ENCODE measurements around the gene THUMPD1. TPM values are rescaled to one million over a fixed set of nuclear protein-coding genes. Genes with fewer than 3 reads are reported as not detected.
A peak's percentile ranks its signal among the peaks of the same experiment; 100 is the strongest.

THUMPD1 gene
- total RNA-seq, 4 donors from 2014 or later: 26.5 to 58.0 (median 44.1) TPM

DNA sequence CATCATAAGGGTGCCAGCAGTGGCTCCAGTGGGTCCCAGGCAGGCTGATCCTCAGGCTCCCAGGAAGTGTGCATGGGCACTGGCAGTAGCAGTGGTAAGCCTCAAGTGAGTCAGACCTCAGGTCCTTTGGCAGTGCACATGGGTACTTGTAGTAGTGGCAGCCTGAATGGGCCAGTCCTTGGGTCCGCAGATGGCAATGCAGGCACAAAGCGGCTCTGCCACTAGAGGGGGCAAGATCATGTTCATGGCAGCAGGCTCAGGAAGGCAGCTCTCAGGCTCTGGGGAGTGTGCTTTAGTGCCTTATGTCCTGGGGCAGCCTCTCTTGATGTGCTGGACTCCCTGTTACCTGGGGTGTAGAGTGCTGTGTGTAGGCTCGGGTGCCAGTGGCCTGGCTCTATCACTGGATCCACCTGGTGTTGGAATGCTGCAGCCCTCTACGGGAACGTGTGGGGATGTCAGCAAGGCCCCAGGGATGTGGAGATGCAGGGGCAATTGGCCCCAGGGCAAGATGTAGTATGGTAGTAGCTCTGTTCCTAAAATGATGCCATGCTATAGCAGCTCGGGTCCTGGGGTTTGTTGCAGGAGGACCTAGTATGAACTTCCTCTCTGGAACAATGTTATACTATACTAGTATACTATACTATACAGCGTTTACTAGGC is 33.2 kb upstream of the THUMPD1 start:
- no peak overlapping the region for H3K4me3 ChIP-seq
- 70 to 75% methylated on average over 3 of the region's 7 CpGs for WGBS, 2 donors
- H3K27ac ChIP-seq: no peak overlapping the region
- peaks cover 0 to under 1% (median 0%) of the 10 kb centered on the region in 3 donors for H3K36me3 ChIP-seq
- intact Hi-C loops (cut with DNase I): no loop called here
- no peaks in the 10 kb centered on the region for H3K4me1 ChIP-seq
- TF ChIP-seq POLR2A (IDR thresholded peaks at IDR 0.05): no peak
- TF ChIP-seq, protein P1, sequence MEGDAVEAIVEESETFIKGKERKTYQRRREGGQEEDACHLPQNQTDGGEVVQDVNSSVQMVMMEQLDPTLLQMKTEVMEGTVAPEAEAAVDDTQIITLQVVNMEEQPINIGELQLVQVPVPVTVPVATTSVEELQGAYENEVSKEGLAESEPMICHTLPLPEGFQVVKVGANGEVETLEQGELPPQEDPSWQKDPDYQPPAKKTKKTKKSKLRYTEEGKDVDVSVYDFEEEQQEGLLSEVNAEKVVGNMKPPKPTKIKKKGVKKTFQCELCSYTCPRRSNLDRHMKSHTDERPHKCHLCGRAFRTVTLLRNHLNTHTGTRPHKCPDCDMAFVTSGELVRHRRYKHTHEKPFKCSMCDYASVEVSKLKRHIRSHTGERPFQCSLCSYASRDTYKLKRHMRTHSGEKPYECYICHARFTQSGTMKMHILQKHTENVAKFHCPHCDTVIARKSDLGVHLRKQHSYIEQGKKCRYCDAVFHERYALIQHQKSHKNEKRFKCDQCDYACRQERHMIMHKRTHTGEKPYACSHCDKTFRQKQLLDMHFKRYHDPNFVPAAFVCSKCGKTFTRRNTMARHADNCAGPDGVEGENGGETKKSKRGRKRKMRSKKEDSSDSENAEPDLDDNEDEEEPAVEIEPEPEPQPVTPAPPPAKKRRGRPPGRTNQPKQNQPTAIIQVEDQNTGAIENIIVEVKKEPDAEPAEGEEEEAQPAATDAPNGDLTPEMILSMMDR (IDR thresholded peaks at IDR 0.05): peak; percentile 17 to 65 (median 34)
- DNase-seq: no peak
- no peaks in the 10 kb centered on the region for H3K27me3 ChIP-seq
- no peaks in the 10 kb centered on the region for H3K9me3 ChIP-seq

DNA sequence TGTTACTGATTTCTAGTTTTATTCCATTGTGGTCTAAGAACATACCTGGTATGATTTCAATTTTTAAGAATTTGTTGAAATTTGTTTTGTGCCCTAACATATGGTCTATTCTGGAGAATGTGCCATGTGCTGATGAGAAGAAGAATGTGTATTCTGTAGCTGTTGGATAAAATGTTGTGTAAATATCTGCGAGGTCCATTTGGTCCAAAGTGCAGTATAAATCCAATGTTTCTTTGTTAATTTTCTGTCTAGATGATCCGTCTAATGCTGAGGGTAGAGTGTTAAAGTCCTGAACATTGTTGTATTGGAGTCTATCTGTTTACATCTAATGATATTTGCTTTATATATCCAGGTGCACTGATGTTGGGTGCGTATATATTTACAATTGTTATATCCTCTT is 32.1 kb upstream of the THUMPD1 start:
- whole genome bisulfite sequencing, 2 donors: 81 to 91% methylated on average over 3 of the region's 3 CpGs
- Histone ChIP-seq H3K27ac (no peak overlapping the region), H3K4me1 (no peaks in the 10 kb centered on the region), H3K4me3 (no peak overlapping the region), H3K9me3 (no peaks in the 10 kb centered on the region), H3K27me3 (no peaks in the 10 kb centered on the region), H3K36me3 (no peaks in the 10 kb centered on the region)
- no peak for DNase-seq
- intact Hi-C loops (cut with DNase I): no loop called here
- TF ChIP-seq, protein P1 (IDR thresholded peaks at IDR 0.05): no peak
- TF ChIP-seq POLR2A (IDR thresholded peaks at IDR 0.05): no peak

DNA sequence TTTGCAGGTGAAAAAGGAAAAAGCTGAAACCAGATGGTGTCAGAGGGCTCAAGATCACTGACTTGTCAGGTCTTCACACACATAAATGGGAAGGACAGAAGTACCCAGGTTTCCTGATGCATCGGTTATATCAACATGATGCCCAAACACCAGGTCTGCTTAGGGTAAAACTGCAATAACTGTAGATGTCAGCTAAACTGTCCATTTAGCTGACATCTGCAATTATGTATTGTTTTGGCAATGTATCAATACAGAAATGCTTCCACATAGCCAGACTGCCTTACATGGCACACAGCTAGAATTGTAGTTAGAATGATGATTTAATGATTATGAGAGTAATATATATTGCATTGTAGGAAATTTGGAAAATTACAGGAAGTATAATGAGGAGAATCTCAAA is 27.2 kb upstream of the THUMPD1 start:
- Histone ChIP-seq H3K36me3 (no peaks in the 10 kb centered on the region), H3K27me3 (no peaks in the 10 kb centered on the region), H3K4me1 (peaks cover 0 to 12% (median 0%) of the 10 kb centered on the region in 3 donors), H3K4me3 (no peak overlapping the region), H3K27ac (no peak overlapping the region), H3K9me3 (no peaks in the 10 kb centered on the region)
- intact Hi-C loops (cut with DNase I): no loop called here
- WGBS, 2 donors: 40 to 85% methylated on average over 1 of the region's 1 CpG
- no peak for DNase-seq
- TF ChIP-seq, protein P1 (IDR thresholded peaks at IDR 0.05): no peak
- TF ChIP-seq POLR2A (IDR thresholded peaks at IDR 0.05): no peak

DNA sequence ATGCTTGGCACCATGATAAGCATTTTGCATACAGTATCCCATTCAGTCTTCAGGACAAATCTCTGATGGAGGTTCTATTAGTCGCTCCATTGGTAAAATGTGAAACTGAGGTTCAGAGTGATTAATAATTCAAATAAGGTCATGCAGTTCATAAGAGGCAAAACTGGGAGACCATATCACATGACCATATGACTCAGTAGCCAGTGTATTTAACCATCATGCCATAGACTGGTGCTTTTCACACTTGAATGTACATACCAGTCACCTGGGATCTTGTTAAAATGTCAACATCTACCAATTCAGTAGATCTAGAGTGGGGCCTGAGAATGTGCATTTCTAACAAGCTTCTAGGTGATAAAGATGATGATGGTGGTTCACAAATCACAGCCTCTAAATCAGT is 26.5 kb upstream of the THUMPD1 start:
- Histone ChIP-seq H3K27ac (no peak overlapping the region), H3K4me3 (no peak overlapping the region), H3K9me3 (no peaks in the 10 kb centered on the region), H3K27me3 (no peaks in the 10 kb centered on the region), H3K4me1 (peaks cover 0 to 16% (median 0%) of the 10 kb centered on the region in 3 donors), H3K36me3 (no peaks in the 10 kb centered on the region)
- TF ChIP-seq, protein P1 (IDR thresholded peaks at IDR 0.05): no peak
- TF ChIP-seq POLR2A (IDR thresholded peaks at IDR 0.05): no peak
- intact Hi-C loops (cut with DNase I): no loop called here
- 100% methylated on average over 1 of the region's 1 CpG; no CpG with 5 or more reads in 1 of the 2 donors for WGBS, 2 donors
- no peak for DNase-seq

DNA sequence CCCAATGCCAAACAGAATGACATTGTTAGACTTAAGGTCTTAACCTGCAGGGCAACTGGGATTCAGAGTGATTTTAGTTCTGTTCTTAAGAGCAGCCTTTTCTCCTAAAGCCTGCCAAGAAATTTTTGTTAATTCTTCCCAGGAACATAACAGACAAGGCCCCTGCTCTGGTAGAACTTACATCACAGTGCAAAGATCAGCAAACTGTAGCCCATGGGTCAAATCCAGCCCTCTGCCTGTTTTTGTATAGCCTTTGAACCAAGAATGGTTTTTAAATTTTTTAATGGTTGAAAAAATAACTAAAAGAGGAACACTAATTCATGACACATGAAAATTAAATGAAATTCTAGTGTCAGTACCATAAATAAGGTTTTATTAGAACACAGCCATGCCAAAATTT is 26.0 kb upstream of the THUMPD1 start:
- no peak overlapping the region for H3K4me3 ChIP-seq
- H3K27me3 ChIP-seq: no peaks in the 10 kb centered on the region
- no peak for DNase-seq
- peaks cover 0 to 21% (median 0%) of the 10 kb centered on the region in 3 donors for H3K4me1 ChIP-seq
- peak overlapping the region in 1 of 4 donors; percentile 30 for H3K27ac ChIP-seq
- no peaks in the 10 kb centered on the region for H3K36me3 ChIP-seq
- TF ChIP-seq, protein P1 (IDR thresholded peaks at IDR 0.05): no peak
- no peak for TF ChIP-seq POLR2A (IDR thresholded peaks at IDR 0.05)
- intact Hi-C loops (cut with DNase I): no loop called here
- no peaks in the 10 kb centered on the region for H3K9me3 ChIP-seq
